ENCODE data around the gene STK32C.

Gene STK32C

GRCh38 chr10:132255489-132256344, 52.0 kb downstream of the STK32C start:
- H4K12ac ChIP-seq (ENCODE audit: low read depth, low read length): no peak overlapping the region
- no peak overlapping the region for H3K27ac ChIP-seq (ENCODE audit: low read depth, low read length)
- no peaks in the 10 kb centered on the region for H3K79me1 ChIP-seq (ENCODE audit: low read length)
- no peak overlapping the region for H3K4ac ChIP-seq (ENCODE audit: low read depth, low read length)
- H3K23ac ChIP-seq (ENCODE audit: low read length): no peak overlapping the region
- no peak overlapping the region for H4K8ac ChIP-seq (ENCODE audit: low read depth, low read length)
- no peak overlapping the region for H2AFZ ChIP-seq (ENCODE audit: insufficient read depth, low read length, poor library complexity)
- H2BK12ac ChIP-seq (ENCODE audit: low read length): no peak overlapping the region
- no peak overlapping the region for H2AK5ac ChIP-seq (ENCODE audit: low read length)
- H3K79me2 ChIP-seq (ENCODE audit: control insufficient read depth, insufficient read depth, low read length, poor library complexity): no peaks in the 10 kb centered on the region
- H3K4me1 ChIP-seq (ENCODE audit: control insufficient read depth in 1 of 2, insufficient read depth in 2 of 2, low read length in 2 of 2): no peaks in the 10 kb centered on the region
- H3K9ac ChIP-seq (ENCODE audit: low read length): no peak overlapping the region
- H2BK120ac ChIP-seq (ENCODE audit: insufficient read depth, low read length, poor library complexity): no peak overlapping the region
- no peak overlapping the region for H4K91ac ChIP-seq (ENCODE audit: low read depth, low read length)
- H3K18ac ChIP-seq (ENCODE audit: low read length): no peak overlapping the region
- no peaks in the 10 kb centered on the region for H3K27me3 ChIP-seq (ENCODE audit: insufficient read depth, low read length)
- H3K36me3 ChIP-seq (ENCODE audit: control insufficient read depth in 1 of 2, insufficient read depth in 2 of 2, low read length in 2 of 2): no peaks in the 10 kb centered on the region
- H3K9me3 ChIP-seq (ENCODE audit: insufficient read depth, low read depth, low read length): no peaks in the 10 kb centered on the region
- no peak overlapping the region for H3K14ac ChIP-seq (ENCODE audit: low read length)
- H3K4me3 ChIP-seq (ENCODE audit: low read depth, low read length): no peak overlapping the region
- H3K4me2 ChIP-seq (ENCODE audit: low read length): no peak overlapping the region
- no CpG with 5 or more reads among the region's 23 CpGs for WGBS (ENCODE audit: extremely low coverage, insufficient coverage, insufficient read length)
- DNase-seq: no peak
- H2BK5ac ChIP-seq (ENCODE audit: low read depth, low read length, poor library complexity): no peak overlapping the region

DNA sequence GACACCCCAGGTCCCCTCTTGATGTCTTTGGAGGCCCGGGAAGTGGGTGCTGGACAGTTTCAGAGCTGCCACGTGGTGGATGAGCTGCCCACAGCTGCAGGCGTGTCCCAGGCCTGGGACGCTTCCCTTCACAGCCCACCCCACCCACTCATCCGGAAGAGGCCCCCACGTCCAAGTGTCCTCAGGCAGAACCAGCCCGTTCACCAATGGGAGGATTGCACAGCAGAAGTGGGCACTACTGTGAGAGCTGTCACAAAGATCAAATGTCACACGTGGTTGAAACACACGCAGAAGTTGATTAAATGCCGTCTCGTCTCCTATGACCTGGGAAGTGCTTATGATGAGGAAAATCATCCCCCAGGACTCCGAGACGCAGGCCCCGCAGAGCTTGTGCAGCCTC, 52.9 kb downstream of the STK32C start:
- H2AK5ac ChIP-seq (ENCODE audit: low read length): no peak overlapping the region
- no peaks in the 10 kb centered on the region for H3K79me2 ChIP-seq (ENCODE audit: control insufficient read depth, insufficient read depth, low read length, poor library complexity)
- H3K18ac ChIP-seq (ENCODE audit: low read length): no peak overlapping the region
- no peak for DNase-seq
- no peak overlapping the region for H2BK5ac ChIP-seq (ENCODE audit: low read depth, low read length, poor library complexity)
- no peak overlapping the region for H3K27ac ChIP-seq (ENCODE audit: low read depth, low read length)
- H2BK120ac ChIP-seq (ENCODE audit: insufficient read depth, low read length, poor library complexity): no peak overlapping the region
- H2BK12ac ChIP-seq (ENCODE audit: low read length): no peak overlapping the region
- no peak overlapping the region for H3K14ac ChIP-seq (ENCODE audit: low read length)
- no peak overlapping the region for H3K4me2 ChIP-seq (ENCODE audit: low read length)
- H3K36me3 ChIP-seq (ENCODE audit: control insufficient read depth in 1 of 2, insufficient read depth in 2 of 2, low read length in 2 of 2): no peaks in the 10 kb centered on the region
- no peak overlapping the region for H4K12ac ChIP-seq (ENCODE audit: low read depth, low read length)
- no peak overlapping the region for H4K91ac ChIP-seq (ENCODE audit: low read depth, low read length)
- H3K9me3 ChIP-seq (ENCODE audit: insufficient read depth, low read depth, low read length): no peaks in the 10 kb centered on the region
- no peak overlapping the region for H2AFZ ChIP-seq (ENCODE audit: insufficient read depth, low read length, poor library complexity)
- H4K8ac ChIP-seq (ENCODE audit: low read depth, low read length): no peak overlapping the region
- H3K27me3 ChIP-seq (ENCODE audit: insufficient read depth, low read length): no peaks in the 10 kb centered on the region
- no peak overlapping the region for H3K4ac ChIP-seq (ENCODE audit: low read depth, low read length)
- H3K79me1 ChIP-seq (ENCODE audit: low read length): no peaks in the 10 kb centered on the region
- H3K9ac ChIP-seq (ENCODE audit: low read length): no peak overlapping the region
- H3K23ac ChIP-seq (ENCODE audit: low read length): no peak overlapping the region
- no peaks in the 10 kb centered on the region for H3K4me1 ChIP-seq (ENCODE audit: control insufficient read depth in 1 of 2, insufficient read depth in 2 of 2, low read length in 2 of 2)
- H3K4me3 ChIP-seq (ENCODE audit: low read depth, low read length): no peak overlapping the region
- no CpG with 5 or more reads among the region's 14 CpGs for WGBS (ENCODE audit: extremely low coverage, insufficient coverage, insufficient read length)

- Histone ChIP-seq H2AK5ac (ENCODE audit: low read length) (no peak overlapping the region), H2BK120ac (ENCODE audit: insufficient read depth, low read length, poor library complexity) (no peak overlapping the region), H3K79me2 (ENCODE audit: control insufficient read depth, insufficient read depth, low read length, poor library complexity) (no peaks in the 10 kb centered on the region), H3K9me3 (ENCODE audit: insufficient read depth, low read depth, low read length) (no peaks in the 10 kb centered on the region), H3K14ac (ENCODE audit: low read length) (no peak overlapping the region), H3K27ac (ENCODE audit: low read depth, low read length) (no peak overlapping the region), H3K4ac (ENCODE audit: low read depth, low read length) (no peak overlapping the region), H3K79me1 (ENCODE audit: low read length) (no peaks in the 10 kb centered on the region), H3K18ac (ENCODE audit: low read length) (no peak overlapping the region), H2BK12ac (ENCODE audit: low read length) (no peak overlapping the region), H3K4me1 (ENCODE audit: control insufficient read depth in 1 of 2, insufficient read depth in 2 of 2, low read length in 2 of 2) (peaks cover 0 to 3% of the 10 kb centered on the region in 2 experiments), H3K23ac (ENCODE audit: low read length) (no peak overlapping the region), H3K4me3 (ENCODE audit: low read depth, low read length) (no peak overlapping the region), H4K8ac (ENCODE audit: low read depth, low read length) (no peak overlapping the region), H2BK5ac (ENCODE audit: low read depth, low read length, poor library complexity) (no peak overlapping the region), H3K4me2 (ENCODE audit: low read length) (no peak overlapping the region), H3K27me3 (ENCODE audit: insufficient read depth, low read length) (no peaks in the 10 kb centered on the region), H3K36me3 (ENCODE audit: control insufficient read depth in 1 of 2, insufficient read depth in 2 of 2, low read length in 2 of 2) (no peaks in the 10 kb centered on the region), H3K9ac (ENCODE audit: low read length) (no peak overlapping the region), H4K12ac (ENCODE audit: low read depth, low read length) (no peak overlapping the region), H4K91ac (ENCODE audit: low read depth, low read length) (no peak overlapping the region), H2AFZ (ENCODE audit: insufficient read depth, low read length, poor library complexity) (no peak overlapping the region)
- no CpG with 5 or more reads among the region's 19 CpGs for WGBS (ENCODE audit: extremely low coverage, insufficient coverage, insufficient read length)
- no peak for DNase-seq
Measured at GRCh38 chr10:132253092-132253687, 54.6 kb downstream of the STK32C start.

DNA sequence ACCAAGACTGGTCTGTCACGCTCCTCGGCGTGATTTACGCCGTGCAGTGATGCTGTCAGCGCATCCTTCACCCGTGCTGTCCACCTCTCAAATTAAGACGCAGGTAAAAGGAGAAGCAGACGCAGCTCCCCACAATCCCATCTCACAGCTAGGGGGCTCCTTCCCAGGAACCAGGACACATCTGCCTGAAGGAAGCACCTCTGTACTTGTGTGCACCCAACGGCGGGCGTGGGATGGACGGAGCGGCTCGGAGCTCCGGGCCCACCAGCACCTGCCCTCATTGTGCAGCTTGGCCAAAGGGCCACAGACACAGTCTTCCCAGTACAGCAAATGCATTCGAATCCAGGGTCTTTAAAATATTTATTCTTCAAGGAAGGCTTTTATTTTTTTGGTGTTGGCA, 55.3 kb downstream of the STK32C start:
- H3K14ac ChIP-seq (ENCODE audit: low read length): no peak overlapping the region
- no peak for DNase-seq
- no peak overlapping the region for H2BK12ac ChIP-seq (ENCODE audit: low read length)
- no CpG with 5 or more reads among the region's 17 CpGs for WGBS (ENCODE audit: extremely low coverage, insufficient coverage, insufficient read length)
- no peak overlapping the region for H3K27ac ChIP-seq (ENCODE audit: low read depth, low read length)
- H4K91ac ChIP-seq (ENCODE audit: low read depth, low read length): no peak overlapping the region
- H3K79me1 ChIP-seq (ENCODE audit: low read length): no peaks in the 10 kb centered on the region
- H3K36me3 ChIP-seq (ENCODE audit: control insufficient read depth in 1 of 2, insufficient read depth in 2 of 2, low read length in 2 of 2): no peaks in the 10 kb centered on the region
- H3K79me2 ChIP-seq (ENCODE audit: control insufficient read depth, insufficient read depth, low read length, poor library complexity): no peaks in the 10 kb centered on the region
- no peak overlapping the region for H2AK5ac ChIP-seq (ENCODE audit: low read length)
- H3K4ac ChIP-seq (ENCODE audit: low read depth, low read length): no peak overlapping the region
- no peak overlapping the region for H3K4me3 ChIP-seq (ENCODE audit: low read depth, low read length)
- no peaks in the 10 kb centered on the region for H3K27me3 ChIP-seq (ENCODE audit: insufficient read depth, low read length)
- H2BK120ac ChIP-seq (ENCODE audit: insufficient read depth, low read length, poor library complexity): no peak overlapping the region
- H4K12ac ChIP-seq (ENCODE audit: low read depth, low read length): no peak overlapping the region
- H3K9me3 ChIP-seq (ENCODE audit: insufficient read depth, low read depth, low read length): no peaks in the 10 kb centered on the region
- H3K9ac ChIP-seq (ENCODE audit: low read length): no peak overlapping the region
- H3K18ac ChIP-seq (ENCODE audit: low read length): no peak overlapping the region
- no peak overlapping the region for H4K8ac ChIP-seq (ENCODE audit: low read depth, low read length)
- H3K4me2 ChIP-seq (ENCODE audit: low read length): no peak overlapping the region
- peaks cover 0 to 3% of the 10 kb centered on the region in 2 experiments for H3K4me1 ChIP-seq (ENCODE audit: control insufficient read depth in 1 of 2, insufficient read depth in 2 of 2, low read length in 2 of 2)
- H2AFZ ChIP-seq (ENCODE audit: insufficient read depth, low read length, poor library complexity): no peak overlapping the region
- H2BK5ac ChIP-seq (ENCODE audit: low read depth, low read length, poor library complexity): no peak overlapping the region
- H3K23ac ChIP-seq (ENCODE audit: low read length): no peak overlapping the region

Measured in trophoblast cell (in vitro differentiated cells and primary cell).